Measurements from ENCODE around the gene KCNQ1OT1. TPM values are rescaled to one million over a fixed set of nuclear protein-coding genes. Genes with fewer than 3 reads are reported as not detected.
A peak's percentile ranks its signal among the peaks of the same experiment; 100 is the strongest.

The KCNQ1OT1 gene
- polyA plus RNA-seq, 1 of the 3 experiments (the other 2 are of a cell fraction) = 0.03 TPM

- Histone ChIP-seq H4K20me1 (ENCODE audit: insufficient read depth) (peaks cover 30% of the 10 kb centered on the region), H3K4me3 (ENCODE audit: low read depth in 2 of 2, low read length in 1 of 2) (peak overlapping the region; percentile 67 to 70), H3K27ac (ENCODE audit: low read depth in 2 of 2, low read length in 1 of 2) (peak overlapping the region; percentile 60 to 87), H3K9me3 (no peaks in the 10 kb centered on the region), H3K4me1 (ENCODE audit: control insufficient read depth in 1 of 2, insufficient read depth in 2 of 2, low read depth in 1 of 2, low read length in 1 of 2) (peaks cover 0 to 34% of the 10 kb centered on the region in 2 experiments; a peak in 1 of 4 replicates), H3K9me2 (no peaks in the 10 kb centered on the region), H3K4me2 (peak overlapping the region; percentile 88), H3K27me3 (ENCODE audit: insufficient read depth) (no peaks in the 10 kb centered on the region), H3K36me3 (replicated peaks in 1 of 2; ENCODE audit: control insufficient read depth in 1 of 2, insufficient read depth in 2 of 2, low read length in 1 of 2) (no peaks in the 10 kb centered on the region), H3K79me2 (ENCODE audit: insufficient read depth) (peaks cover 41% of the 10 kb centered on the region), H3F3A (replicated peaks; ENCODE audit: insufficient read depth) (no peaks in the 10 kb centered on the region), H3K9ac (peak overlapping the region; percentile 86), H2AFZ (ENCODE audit: low read depth) (peak overlapping the region; percentile 35; the same call in 1 of the 2 replicates)
- WGBS (ENCODE audit: low lambda C conversion rate) = 57% methylated on average over 12 of the region's 52 CpGs
- CTCF ChIA-PET = interaction anchor here (0.6 to 2.0 kb wide), 3 partner anchors 78 to 169 kb away, joined by 3 to 7 read pairs (median 4); no protein-coding TSS in a partner anchor
- POLR2A ChIA-PET = interaction anchor here (0.6 to 2.0 kb wide), 14 partner anchors 8 to 186 kb away, joined by 3 to 16 read pairs (median 4); no protein-coding TSS in a partner anchor
- TF ChIP-seq CHD2 (IDR thresholded peaks at IDR 0.05; ENCODE audit: low read length, partially characterized antibody) = peak; percentile 16
- no peak for TF ChIP-seq GATA2 (CRISPR knock-in tag; IDR thresholded peaks at IDR 0.05)
- TF ChIP-seq MAX (IDR thresholded peaks at IDR 0.05; ENCODE audit: low read depth) = no peak
- TF ChIP-seq REST (IDR thresholded peaks at IDR 0.05; ENCODE audit: low read depth, low read length) = no peak
- peak; percentile 79 for DNase-seq
These were observed 819 bp upstream of the KCNQ1OT1 start for GRCh38 chr11:2700415-2701211.

- TF ChIP-seq JUND (IDR thresholded peaks at IDR 0.05) (no peak), GABPA (IDR thresholded peaks at IDR 0.05; ENCODE audit: low read depth) (no peak), SIN3A (IDR thresholded peaks at IDR 0.05; ENCODE audit: borderline replicate concordance, low read depth, low read length) (no peak), MAX (IDR thresholded peaks at IDR 0.05; ENCODE audit: low read depth) (no peak), ELF1 (IDR thresholded peaks at IDR 0.05) (no peak)
- Histone ChIP-seq H3K9me2 (no peaks in the 10 kb centered on the region), H3K4me3 (ENCODE audit: low read depth in 2 of 2, low read length in 1 of 2) (peak overlapping the region; percentile 67 to 70), H3K36me3 (replicated peaks in 1 of 2; ENCODE audit: control insufficient read depth in 1 of 2, insufficient read depth in 2 of 2, low read length in 1 of 2) (no peaks in the 10 kb centered on the region), H3K4me1 (ENCODE audit: control insufficient read depth in 1 of 2, insufficient read depth in 2 of 2, low read depth in 1 of 2, low read length in 1 of 2) (peaks cover 0 to 23% of the 10 kb centered on the region in 2 experiments; a peak in 1 of 4 replicates), H2AFZ (ENCODE audit: low read depth) (no peak overlapping the region), H3K9me3 (no peaks in the 10 kb centered on the region), H3K79me2 (ENCODE audit: insufficient read depth) (peaks cover 55% of the 10 kb centered on the region), H3K4me2 (peak overlapping the region; percentile 85), H3K9ac (peak overlapping the region; percentile 78), H4K20me1 (ENCODE audit: insufficient read depth) (peaks cover 45% of the 10 kb centered on the region), H3K27me3 (ENCODE audit: insufficient read depth) (no peaks in the 10 kb centered on the region), H3K27ac (ENCODE audit: low read depth in 2 of 2, low read length in 1 of 2) (peak overlapping the region in 1 of 2 experiments; percentile 66; a peak in 1 of 4 replicates), H3F3A (replicated peaks; ENCODE audit: insufficient read depth) (no peaks in the 10 kb centered on the region)
- POLR2A ChIA-PET = interaction anchor here (0.7 to 2.0 kb wide), 9 partner anchors 8 to 187 kb away, joined by 3 to 16 read pairs (median 4); no protein-coding TSS in a partner anchor
- DNase-seq = peak; percentile 57
- 83% methylated on average over 17 of the region's 31 CpGs for WGBS (ENCODE audit: low lambda C conversion rate)
- CTCF ChIA-PET = interaction anchor here (2.0 kb wide), 1 partner anchor 166 kb away, joined by 7 read pairs; no protein-coding TSS in a partner anchor
These were observed 636 bp downstream of the KCNQ1OT1 start for GRCh38 chr11:2699185-2699530.

All from SK-N-SH (cell line).